GM19395 (cell line): ENCODE measurements around the gene PKD1L1.

ENCODE experiments used
- ATAC-seq: cut with Tn5 transposase; IDR thresholded peaks from one replicate; pipeline ENCODE4 v1.9.1; 2021; ENCODE audit warnings: mild to moderate bottlenecking, moderate library complexity; ENCODE audit not compliant: unreplicated experiment

PKD1L1 gene

GRCh38 chr7:47912332-47912731, 35.9 kb downstream of the PKD1L1 start:
- ATAC-seq, result no peak

- ATAC-seq, result no peak
These were observed 39.5 kb downstream of the PKD1L1 start for GRCh38 chr7:47908720-47909119.

GRCh38 chr7:47907981-47908616, 40.2 kb downstream of the PKD1L1 start:
- no peak for ATAC-seq

- no peak for ATAC-seq
These were observed 41.4 kb downstream of the PKD1L1 start for GRCh38 chr7:47906883-47907282.

- ATAC-seq, result no peak
These were observed 43.0 kb downstream of the PKD1L1 start for GRCh38 chr7:47905076-47905920.

- ATAC-seq, result no peak
These were observed 46.3 kb downstream of the PKD1L1 start for GRCh38 chr7:47902013-47902412.

GRCh38 chr7:47901542-47901941, 46.7 kb downstream of the PKD1L1 start:
- ATAC-seq, result no peak

GRCh38 chr7:47897831-47898230, 50.4 kb downstream of the PKD1L1 start:
- ATAC-seq, result no peak

GRCh38 chr7:47896809-47897423, 51.4 kb downstream of the PKD1L1 start:
- no peak for ATAC-seq

GRCh38 chr7:47895026-47895425, 53.2 kb downstream of the PKD1L1 start:
- no peak for ATAC-seq

- no peak for ATAC-seq
These were observed 54.4 kb downstream of the PKD1L1 start for GRCh38 chr7:47893721-47894365.

- ATAC-seq, result no peak
These were observed 55.0 kb downstream of the PKD1L1 start for GRCh38 chr7:47893238-47893637.

- ATAC-seq, result no peak
These were observed 57.7 kb downstream of the PKD1L1 start for GRCh38 chr7:47890606-47891005.

GRCh38 chr7:47890125-47890524, 58.1 kb downstream of the PKD1L1 start:
- ATAC-seq, result no peak

GRCh38 chr7:47889723-47890122, 58.5 kb downstream of the PKD1L1 start:
- ATAC-seq, result no peak

GRCh38 chr7:47888371-47889265, 59.6 kb downstream of the PKD1L1 start:
- no peak for ATAC-seq

- no peak for ATAC-seq
These were observed 61.1 kb downstream of the PKD1L1 start for GRCh38 chr7:47887016-47887640.

GRCh38 chr7:47885987-47886811, 62.1 kb downstream of the PKD1L1 start:
- no peak for ATAC-seq

GRCh38 chr7:47885309-47885986, 62.8 kb downstream of the PKD1L1 start:
- no peak for ATAC-seq
